ENCODE data around the gene CUBN.

DNA sequence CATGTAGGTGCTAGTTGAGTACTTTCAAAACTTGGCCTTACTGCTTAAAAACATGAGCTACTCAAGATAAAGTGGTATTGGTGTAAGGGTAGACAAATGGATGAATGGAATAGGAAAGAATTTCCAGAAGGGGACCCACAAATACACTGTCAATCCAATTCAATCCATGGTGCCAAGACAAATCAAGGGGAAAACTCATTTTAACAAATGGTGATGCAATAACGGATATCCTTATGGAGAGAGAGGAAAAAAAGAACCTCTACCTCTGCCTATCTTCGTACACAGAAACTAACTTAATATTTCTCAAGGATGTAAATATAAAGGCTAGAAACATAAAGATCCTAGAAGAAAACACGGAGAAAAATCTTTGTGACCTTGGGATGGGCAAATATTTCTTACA lies 188.5 kb downstream of the CUBN start:
- TF ChIP-seq ZBTB7A (tag by site-specific recombination; IDR thresholded peaks at IDR 0.05; ENCODE audit: low read depth) (no peak), ZNF510 (tag by site-specific recombination; IDR thresholded peaks at IDR 0.05; ENCODE audit: insufficient replicate concordance) (no peak)
